Measurements from ENCODE around the gene USP54.

DNA sequence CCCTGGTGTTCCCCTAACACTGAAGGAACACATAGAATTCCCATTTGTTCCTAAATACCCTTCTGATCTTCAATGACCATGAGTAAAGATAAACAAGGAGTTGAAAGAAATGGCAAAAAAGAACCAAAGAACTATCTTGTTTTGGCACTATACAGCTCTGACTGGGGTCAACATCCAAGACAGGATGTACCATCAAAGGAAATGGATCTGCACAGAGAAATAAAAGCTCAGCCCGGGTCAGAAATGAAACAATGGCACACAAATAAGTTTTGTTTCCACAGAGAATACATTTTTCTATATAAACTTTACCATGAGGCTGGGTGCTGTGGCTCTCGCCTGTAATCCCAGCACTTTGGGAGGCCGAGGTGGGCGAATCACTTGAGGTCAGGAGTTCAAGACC is 18.0 kb upstream of the USP54 start:
- TF ChIP-seq BHLHE40 (IDR thresholded peaks at IDR 0.05; ENCODE audit: borderline replicate concordance) (no peak), FOXA1 (IDR thresholded peaks at IDR 0.05) (no peak), SP1 (IDR thresholded peaks at IDR 0.05) (no peak), FOXM1 (IDR thresholded peaks at IDR 0.05; ENCODE audit: borderline replicate concordance) (no peak), ZNF384 (IDR thresholded peaks at IDR 0.05) (no peak)

Data from HEK293T (cell line).